AG09309 (cell line): ENCODE results near the gene KCNMB4.
A peak's percentile ranks its signal among the peaks of the same experiment; 100 is the strongest.

Experiments used
- DNase-seq: peaks from one replicate; pipeline ENCODE4 v3.0.0-alpha.2; 2010; ENCODE audit warnings: low read depth
- H3K4me3 ChIP-seq: 2 replicates; pipeline ENCODE4 v1.5.1; 2011; ENCODE audit warnings: mild to moderate bottlenecking, low read depth, low read length, moderate library complexity; ENCODE audit not compliant: control insufficient read depth
- TF ChIP-seq, protein P1 (sequence below): IDR thresholded peaks from 2 replicates; pipeline ENCODE4 v1.5.1; 2011; ENCODE audit warnings: mild to moderate bottlenecking, low read depth, low read length, inconsistent platforms; ENCODE audit not compliant: insufficient read depth, control insufficient read depth; ENCODE audit errors: missing control alignments

The KCNMB4 gene, protein sequence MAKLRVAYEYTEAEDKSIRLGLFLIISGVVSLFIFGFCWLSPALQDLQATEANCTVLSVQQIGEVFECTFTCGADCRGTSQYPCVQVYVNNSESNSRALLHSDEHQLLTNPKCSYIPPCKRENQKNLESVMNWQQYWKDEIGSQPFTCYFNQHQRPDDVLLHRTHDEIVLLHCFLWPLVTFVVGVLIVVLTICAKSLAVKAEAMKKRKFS

DNA sequence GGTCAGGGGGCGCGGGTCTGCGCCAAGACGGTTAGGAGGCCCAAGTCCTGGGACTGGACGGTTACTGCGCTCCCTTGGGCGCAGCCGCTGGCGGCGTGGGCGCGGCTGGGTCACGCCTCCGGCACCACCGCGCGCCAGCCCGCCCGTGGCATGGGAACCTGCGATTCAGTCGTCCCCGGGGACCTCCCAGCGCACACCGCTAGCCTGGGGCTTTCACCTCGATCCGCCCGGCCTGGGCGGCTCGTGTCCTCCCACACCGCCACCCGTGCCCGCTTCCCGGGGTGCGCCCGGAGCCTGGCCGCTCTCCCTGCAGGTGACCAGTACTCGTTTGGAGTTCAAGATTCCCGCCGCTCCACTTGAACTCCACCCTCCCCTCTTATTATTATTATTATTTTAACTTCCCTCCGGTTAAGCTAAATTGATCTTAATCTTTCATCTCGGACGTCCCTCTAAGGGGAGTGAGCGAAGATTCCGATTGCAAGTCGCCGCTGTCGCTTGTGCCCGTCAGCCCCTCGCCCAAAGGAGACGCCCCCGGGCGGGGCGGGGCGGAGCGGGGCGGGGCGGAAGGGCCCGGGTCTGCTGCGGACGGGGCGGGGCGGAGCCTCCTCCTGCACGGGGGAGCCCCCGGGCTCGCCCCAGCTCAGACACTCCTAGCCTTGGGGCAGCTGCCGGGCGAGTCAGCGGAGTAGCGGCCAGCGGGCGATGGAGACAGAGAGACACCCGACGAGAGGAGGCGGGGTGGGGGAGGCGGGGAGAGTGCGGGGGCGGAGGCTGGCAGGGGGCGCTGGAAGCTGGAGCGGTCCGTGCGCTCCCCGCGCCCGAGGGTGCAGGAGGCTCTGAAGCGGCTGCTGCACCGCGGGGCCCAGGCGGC lies at the start of gene KCNMB4:
Gene KCNMB4, plus strand, starts transcription at position 643 of the 871 bp plus-strand sequence. CDS start 445 bp downstream, outside the sequence.
- H3K4me3 ChIP-seq: peak within 1 kb of the TSS; percentile 55
- no peak for DNase-seq
- TF ChIP-seq, protein P1, sequence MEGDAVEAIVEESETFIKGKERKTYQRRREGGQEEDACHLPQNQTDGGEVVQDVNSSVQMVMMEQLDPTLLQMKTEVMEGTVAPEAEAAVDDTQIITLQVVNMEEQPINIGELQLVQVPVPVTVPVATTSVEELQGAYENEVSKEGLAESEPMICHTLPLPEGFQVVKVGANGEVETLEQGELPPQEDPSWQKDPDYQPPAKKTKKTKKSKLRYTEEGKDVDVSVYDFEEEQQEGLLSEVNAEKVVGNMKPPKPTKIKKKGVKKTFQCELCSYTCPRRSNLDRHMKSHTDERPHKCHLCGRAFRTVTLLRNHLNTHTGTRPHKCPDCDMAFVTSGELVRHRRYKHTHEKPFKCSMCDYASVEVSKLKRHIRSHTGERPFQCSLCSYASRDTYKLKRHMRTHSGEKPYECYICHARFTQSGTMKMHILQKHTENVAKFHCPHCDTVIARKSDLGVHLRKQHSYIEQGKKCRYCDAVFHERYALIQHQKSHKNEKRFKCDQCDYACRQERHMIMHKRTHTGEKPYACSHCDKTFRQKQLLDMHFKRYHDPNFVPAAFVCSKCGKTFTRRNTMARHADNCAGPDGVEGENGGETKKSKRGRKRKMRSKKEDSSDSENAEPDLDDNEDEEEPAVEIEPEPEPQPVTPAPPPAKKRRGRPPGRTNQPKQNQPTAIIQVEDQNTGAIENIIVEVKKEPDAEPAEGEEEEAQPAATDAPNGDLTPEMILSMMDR: no peak

DNA sequence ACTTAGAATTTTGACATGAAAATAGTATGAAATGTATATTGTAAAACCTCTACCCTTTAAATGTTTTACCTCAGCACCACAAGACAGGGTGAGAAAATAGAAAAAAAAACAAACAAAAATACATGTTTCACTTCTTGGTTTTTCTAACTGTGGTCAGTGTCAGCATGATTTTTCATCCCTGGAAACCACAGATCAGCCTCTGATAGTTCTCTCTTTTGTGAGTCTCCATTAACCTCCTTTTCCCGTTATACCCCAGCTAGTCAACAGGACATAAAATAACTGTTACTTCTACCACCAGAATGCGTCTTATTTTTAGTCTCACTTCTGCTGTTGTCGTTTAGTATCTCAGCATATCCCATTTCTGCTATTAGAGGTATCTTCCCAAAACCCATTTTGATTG lies 48.3 kb upstream of the KCNMB4 start:
- H3K4me3 ChIP-seq: no peak overlapping the region
- TF ChIP-seq, protein P1: no peak
- no peak for DNase-seq

DNA sequence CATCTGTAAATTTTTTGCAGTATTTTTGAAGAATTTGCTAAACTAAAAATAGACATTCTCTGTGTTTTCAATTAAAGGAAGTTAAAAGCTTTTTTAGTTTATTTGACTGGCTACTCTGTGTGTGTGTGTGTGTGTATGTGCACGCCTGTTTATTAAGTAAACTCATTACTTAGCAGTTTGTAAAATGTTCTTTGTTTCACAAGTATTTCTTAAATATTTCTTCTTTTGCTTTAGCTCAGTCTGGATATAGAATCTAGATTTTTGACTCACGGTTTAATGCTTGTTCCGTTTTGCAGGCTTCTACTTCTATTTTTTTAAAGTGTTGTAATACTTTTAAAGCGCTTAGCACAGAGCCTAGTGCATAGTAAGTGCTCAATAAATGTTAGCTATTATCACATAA lies 46.5 kb upstream of the KCNMB4 start:
- TF ChIP-seq, protein P1: no peak
- no peak overlapping the region for H3K4me3 ChIP-seq
- DNase-seq: no peak

DNA sequence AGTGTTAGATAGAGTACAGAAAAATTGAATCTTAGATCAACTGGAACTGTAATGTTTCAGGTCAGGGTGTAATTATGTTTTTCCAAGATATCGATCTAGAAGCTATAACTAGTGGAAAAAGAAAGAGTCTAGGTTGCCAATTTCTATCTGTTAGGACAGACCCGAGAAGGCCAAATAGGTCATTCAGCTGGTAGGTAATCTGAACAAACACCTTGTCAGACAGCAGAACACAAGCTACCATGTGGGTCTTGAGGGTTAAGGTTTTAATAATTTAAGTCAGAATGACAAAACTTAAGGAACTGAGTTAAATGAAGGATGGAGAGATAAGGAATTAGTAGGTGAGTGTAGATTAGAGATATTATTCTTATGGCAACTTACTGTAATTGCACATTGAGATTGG lies 44.9 kb upstream of the KCNMB4 start:
- no peak for DNase-seq
- TF ChIP-seq, protein P1: no peak
- H3K4me3 ChIP-seq: no peak overlapping the region

DNA sequence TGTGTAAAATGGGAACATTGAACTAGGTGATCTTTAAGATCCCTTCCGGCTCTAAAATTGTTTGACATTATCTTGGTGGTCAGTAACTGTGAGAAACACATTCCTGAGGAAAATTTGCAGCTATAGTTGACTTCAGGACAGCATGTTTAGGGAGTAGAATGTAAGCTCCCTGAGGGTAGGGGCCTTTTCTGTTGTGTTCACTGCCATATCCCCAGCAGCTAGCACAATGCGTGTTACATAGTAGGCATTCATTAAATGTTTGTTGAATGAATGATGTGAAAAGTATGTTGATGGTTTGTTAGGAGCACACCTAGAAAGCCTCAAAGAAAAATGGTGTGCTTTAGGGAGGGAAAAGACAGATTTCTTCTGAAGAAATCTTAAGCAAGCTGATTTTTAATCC lies 38.5 kb upstream of the KCNMB4 start:
- H3K4me3 ChIP-seq: no peak overlapping the region
- DNase-seq: no peak
- TF ChIP-seq, protein P1: no peak

DNA sequence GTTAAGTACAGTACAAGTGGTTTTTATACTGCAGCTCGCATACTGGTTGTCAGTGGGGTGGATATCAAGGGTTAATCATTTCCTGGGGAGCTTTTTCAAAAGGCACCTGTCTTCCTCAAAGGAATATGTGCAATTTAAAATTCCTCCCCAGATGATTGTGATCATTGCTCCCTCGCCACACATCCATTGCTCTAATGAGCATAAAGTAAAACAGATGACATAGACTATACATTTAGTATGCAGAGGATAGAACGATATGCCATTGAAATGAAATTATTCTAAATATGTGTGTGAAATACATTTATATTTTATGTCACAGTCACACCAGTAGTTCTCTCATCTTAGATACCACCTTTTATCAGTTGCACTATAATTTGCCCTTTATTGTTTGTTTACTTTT lies 36.4 kb upstream of the KCNMB4 start:
- no peak for DNase-seq
- TF ChIP-seq, protein P1: no peak
- H3K4me3 ChIP-seq: no peak overlapping the region
